IPS-20b (cell line): ENCODE results near the gene AK1.
A peak's percentile ranks its signal among the peaks of the same experiment; 100 is the strongest.
"Not testable (repeated sequence)": the region's sequence is repeated elsewhere in the genome, so short reads cannot be mapped to it uniquely, and the experiment has no call there.

Experiments used
- H3K27ac ChIP-seq: one replicate; pipeline ENCODE4 v1.5.1; 2013; ENCODE audit warnings: low read length
- H3K27me3 ChIP-seq: 2 replicates; pipeline ENCODE4 v1.6.1; 2013; ENCODE audit warnings: mild to moderate bottlenecking, low read length, inconsistent platforms; ENCODE audit not compliant: insufficient read depth
- H3K36me3 ChIP-seq: 2 replicates; pipeline ENCODE4 v1.6.1; 2013; ENCODE audit warnings: low read depth, mild to moderate bottlenecking, inconsistent platforms, low read length, moderate library complexity; ENCODE audit not compliant: insufficient read depth
- H3K4me1 ChIP-seq: 2 replicates; pipeline ENCODE4 v1.6.1; 2013; ENCODE audit warnings: mild to moderate bottlenecking, control low read depth, inconsistent platforms, low read length, moderate library complexity; ENCODE audit not compliant: insufficient read depth
- H3K4me3 ChIP-seq: 2 replicates; pipeline ENCODE4 v1.5.1; 2013; ENCODE audit warnings: mild to moderate bottlenecking, low read length, inconsistent platforms
- H3K9ac ChIP-seq: 2 replicates; pipeline ENCODE4 v1.6.1; 2013; ENCODE audit warnings: low read depth, mild to moderate bottlenecking, inconsistent platforms, low read length, moderate library complexity
- H3K9me3 ChIP-seq: 2 replicates; pipeline ENCODE4 v1.6.1; 2013; ENCODE audit warnings: mild to moderate bottlenecking, low read depth, low read length, inconsistent platforms; ENCODE audit not compliant: insufficient read depth

Gene AK1

DNA sequence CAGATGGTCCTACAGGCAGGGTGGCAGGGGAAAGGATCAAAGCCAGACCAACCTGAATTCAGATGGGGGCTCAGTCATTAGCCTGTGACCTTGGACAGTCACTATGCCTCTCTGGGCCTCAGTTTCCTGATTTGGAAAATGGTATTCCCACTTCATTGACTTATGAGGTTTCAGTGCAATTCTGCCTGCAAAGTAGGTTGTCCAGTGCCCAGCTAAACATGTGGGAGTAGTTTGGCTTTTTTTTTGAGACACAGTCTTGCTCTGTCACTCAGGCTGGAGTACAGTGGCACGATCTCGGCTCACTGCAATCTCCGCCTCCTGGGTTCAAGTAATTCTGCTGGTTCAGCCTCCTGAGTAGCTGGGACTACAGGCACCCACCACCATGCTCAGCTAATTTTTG is 40.9 kb downstream of the AK1 start:
- H3K9me3 ChIP-seq, H3K9ac ChIP-seq, H3K27ac ChIP-seq, H3K4me1 ChIP-seq, H3K36me3 ChIP-seq, H3K27me3 ChIP-seq, H3K4me3 ChIP-seq: not testable (repeated sequence)

DNA sequence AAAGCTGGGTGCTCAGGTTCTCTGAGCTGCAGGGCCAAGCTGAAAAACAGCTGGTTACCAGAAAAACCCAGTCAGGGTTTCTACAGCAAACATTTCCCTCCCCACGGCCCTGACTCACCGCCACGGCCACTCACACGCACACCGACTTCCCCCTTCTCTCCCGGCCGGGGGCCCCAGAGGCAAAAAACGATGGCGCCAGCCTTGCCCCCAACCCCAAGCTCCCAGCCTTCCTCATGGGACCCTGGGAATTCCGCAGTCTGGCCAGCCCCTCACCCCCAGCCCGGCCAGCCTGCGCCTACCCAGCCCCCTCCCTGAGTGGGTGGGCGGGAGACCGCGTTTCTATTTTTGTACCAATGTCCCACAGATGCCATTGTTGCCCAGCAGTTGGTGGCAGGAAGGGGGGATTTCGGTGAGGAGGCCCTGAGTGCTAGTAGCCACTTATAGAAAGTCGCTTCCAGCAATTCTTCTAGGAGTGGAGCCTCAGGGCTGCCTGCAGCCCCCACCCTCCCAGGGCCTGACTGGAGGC is 41.4 kb downstream of the AK1 start:
- Histone ChIP-seq H3K36me3 (no peaks in the 10 kb centered on the region), H3K4me1 (peaks cover 3% of the 10 kb centered on the region; the same call in 1 of the 2 replicates), H3K27ac (no peak overlapping the region), H3K4me3 (no peak overlapping the region), H3K9ac (no peak overlapping the region), H3K9me3 (no peaks in the 10 kb centered on the region), H3K27me3 (no peaks in the 10 kb centered on the region)

- H3K9me3 ChIP-seq, result no peaks in the 10 kb centered on the region
- no peaks in the 10 kb centered on the region for H3K36me3 ChIP-seq
- no peak overlapping the region for H3K27ac ChIP-seq
- H3K4me1 ChIP-seq, result peaks cover 9% of the 10 kb centered on the region; the same call in 1 of the 2 replicates
- H3K4me3 ChIP-seq, result no peak overlapping the region
- H3K9ac ChIP-seq, result no peak overlapping the region
- H3K27me3 ChIP-seq, result no peaks in the 10 kb centered on the region
These were observed 43.9 kb downstream of the AK1 start for GRCh38 chr9:127833555-127833954.

GRCh38 chr9:127832248-127832647 is 45.2 kb downstream of the AK1 start:
- H3K9ac ChIP-seq, result no peak overlapping the region
- H3K27me3 ChIP-seq, result peaks cover 8% of the 10 kb centered on the region
- no peak overlapping the region for H3K27ac ChIP-seq
- no peaks in the 10 kb centered on the region for H3K9me3 ChIP-seq
- H3K4me3 ChIP-seq, result no peak overlapping the region
- H3K36me3 ChIP-seq, result no peaks in the 10 kb centered on the region
- peaks cover 11% of the 10 kb centered on the region; the same call in 1 of the 2 replicates for H3K4me1 ChIP-seq

GRCh38 chr9:127829205-127829906 is 48.1 kb downstream of the AK1 start:
- Histone ChIP-seq H3K4me3 (no peak overlapping the region), H3K9ac (no peak overlapping the region), H3K9me3 (no peaks in the 10 kb centered on the region), H3K27me3 (peaks cover 23% of the 10 kb centered on the region), H3K36me3 (no peaks in the 10 kb centered on the region), H3K4me1 (peaks cover 8% of the 10 kb centered on the region; the same call in 1 of the 2 replicates), H3K27ac (no peak overlapping the region)

DNA sequence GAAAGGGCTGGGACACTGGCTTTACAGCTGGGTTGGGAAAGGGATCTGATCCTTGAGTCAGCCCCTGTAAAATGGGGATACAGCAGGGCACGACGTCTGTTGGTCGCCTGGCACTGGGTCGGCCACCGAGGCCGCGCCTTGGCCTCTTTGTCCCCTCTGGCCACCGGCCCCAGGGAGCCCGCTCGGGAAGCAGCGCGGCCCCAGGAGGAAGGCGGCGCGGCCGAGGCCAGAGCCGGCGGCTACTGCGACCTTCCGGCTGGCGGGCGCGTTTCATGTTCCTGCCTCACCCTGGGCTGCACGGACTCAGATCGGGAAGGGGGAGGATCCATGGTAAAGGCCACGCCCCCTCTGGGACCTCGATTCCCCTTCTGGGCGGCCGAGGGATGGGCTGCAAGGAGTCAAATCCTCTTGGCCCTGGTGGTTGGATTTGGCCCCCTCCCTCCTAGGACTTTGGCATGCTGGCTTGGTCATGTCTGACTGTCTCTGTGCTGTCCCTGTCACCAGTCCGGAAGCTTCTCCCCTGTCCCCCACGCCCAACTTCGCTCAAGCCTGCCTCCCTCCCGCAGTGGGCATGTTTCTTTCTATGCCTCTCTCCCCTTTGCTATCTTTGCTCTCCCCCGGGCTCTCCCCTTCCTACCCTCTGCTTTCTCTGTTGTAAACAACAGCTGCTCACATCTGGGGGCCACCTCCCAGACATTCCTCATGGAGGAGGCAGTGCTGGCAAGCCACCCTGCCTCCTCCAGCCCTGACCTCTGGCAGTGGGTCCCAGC is 49.0 kb downstream of the AK1 start:
- peak overlapping the region; percentile 69; the same call in 1 of the 2 replicates for H3K9ac ChIP-seq
- H3K27ac ChIP-seq, result no peak overlapping the region
- no peaks in the 10 kb centered on the region for H3K9me3 ChIP-seq
- no peaks in the 10 kb centered on the region for H3K36me3 ChIP-seq
- peaks cover 23% of the 10 kb centered on the region for H3K27me3 ChIP-seq
- H3K4me3 ChIP-seq, result peak overlapping the region; percentile 70
- H3K4me1 ChIP-seq, result peaks cover 8% of the 10 kb centered on the region; the same call in 1 of the 2 replicates

GRCh38 chr9:127826253-127826913 is 51.1 kb downstream of the AK1 start:
- H3K9me3 ChIP-seq, result no peaks in the 10 kb centered on the region
- peaks cover 8% of the 10 kb centered on the region; the same call in 1 of the 2 replicates for H3K4me1 ChIP-seq
- H3K9ac ChIP-seq, result no peak overlapping the region
- peaks cover 23% of the 10 kb centered on the region for H3K27me3 ChIP-seq
- no peak overlapping the region for H3K4me3 ChIP-seq
- H3K27ac ChIP-seq, result no peak overlapping the region
- no peaks in the 10 kb centered on the region for H3K36me3 ChIP-seq

GRCh38 chr9:127825319-127826051 is 52.0 kb downstream of the AK1 start:
- H3K27me3 ChIP-seq, result peaks cover 23% of the 10 kb centered on the region
- H3K9ac ChIP-seq, result no peak overlapping the region
- H3K9me3 ChIP-seq, result no peaks in the 10 kb centered on the region
- H3K4me1 ChIP-seq, result peaks cover 8% of the 10 kb centered on the region; the same call in 1 of the 2 replicates
- peak overlapping the region; percentile 33; the same call in 1 of the 2 replicates for H3K4me3 ChIP-seq
- H3K36me3 ChIP-seq, result no peaks in the 10 kb centered on the region
- no peak overlapping the region for H3K27ac ChIP-seq

- H3K9me3 ChIP-seq, result no peaks in the 10 kb centered on the region
- peaks cover 14% of the 10 kb centered on the region for H3K27me3 ChIP-seq
- no peaks in the 10 kb centered on the region for H3K4me1 ChIP-seq
- H3K4me3 ChIP-seq, result no peak overlapping the region
- no peak overlapping the region for H3K27ac ChIP-seq
- no peaks in the 10 kb centered on the region for H3K36me3 ChIP-seq
- H3K9ac ChIP-seq, result no peak overlapping the region
These were observed 55.4 kb downstream of the AK1 start for GRCh38 chr9:127822108-127822507.

GRCh38 chr9:127818574-127818973 is 58.9 kb downstream of the AK1 start:
- Histone ChIP-seq H3K27me3 (no peaks in the 10 kb centered on the region), H3K27ac (no peak overlapping the region), H3K9me3 (no peaks in the 10 kb centered on the region), H3K4me1 (no peaks in the 10 kb centered on the region), H3K9ac (no peak overlapping the region), H3K36me3 (peaks cover 10% of the 10 kb centered on the region), H3K4me3 (no peak overlapping the region)

DNA sequence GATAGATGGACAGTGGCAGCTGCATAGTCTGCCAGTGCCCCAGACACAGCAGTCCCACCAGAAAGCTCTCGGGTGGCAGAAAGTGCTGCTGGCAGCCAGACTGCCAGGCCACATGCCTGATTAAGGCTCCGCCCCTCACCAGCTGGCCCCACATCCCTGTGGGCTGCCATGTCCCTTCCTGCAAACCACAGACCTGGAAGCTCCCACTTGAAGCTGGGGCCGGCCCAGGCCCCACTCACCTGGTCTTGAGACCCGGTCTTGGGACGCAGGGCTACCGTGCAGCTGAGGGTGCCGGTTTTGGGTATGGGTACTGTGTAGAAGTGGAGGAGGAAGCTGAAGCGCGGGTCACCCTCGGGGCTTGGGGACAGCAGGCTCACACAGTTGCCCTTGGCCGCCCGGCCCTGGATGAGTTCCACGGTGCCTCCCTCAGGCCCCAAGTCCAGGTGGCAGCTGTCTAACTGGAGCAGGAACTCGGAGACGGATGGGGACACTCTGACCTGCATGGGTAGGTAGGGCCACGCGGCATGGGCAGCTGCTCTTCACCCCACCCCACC is 59.5 kb downstream of the AK1 start:
- no peaks in the 10 kb centered on the region for H3K27me3 ChIP-seq
- no peak overlapping the region for H3K9ac ChIP-seq
- no peaks in the 10 kb centered on the region for H3K4me1 ChIP-seq
- peaks cover 15% of the 10 kb centered on the region for H3K36me3 ChIP-seq
- H3K4me3 ChIP-seq, result no peak overlapping the region
- H3K27ac ChIP-seq, result no peak overlapping the region
- no peaks in the 10 kb centered on the region for H3K9me3 ChIP-seq
